ENCODE measurements around the gene TLK1. TPM values are rescaled to one million over a fixed set of nuclear protein-coding genes. Genes with fewer than 3 reads are reported as not detected.

TLK1 gene
- total and polyA plus RNA-seq, 12 donors: 5.8 to 41.8 (median 31.1) TPM

GRCh38 chr2:170966648-170967396 is 193.9 kb downstream of the TLK1 start:
- 80 to 82% methylated on average over 13 of the region's 13 CpGs for WGBS, 2 donors
- Histone ChIP-seq H3K9me3 (no peaks in the 10 kb centered on the region), H3K27me3 (no peaks in the 10 kb centered on the region), H3K27ac (no peak overlapping the region), H3K4me1 (peaks cover 0 to 6% (median 0%) of the 10 kb centered on the region in 9 donors), H3K4me3 (no peak overlapping the region), H3K36me3 (peaks cover 0 to 68% (median 53%) of the 10 kb centered on the region in 9 donors)
- peak in 1 of 9 donors; percentile 9 for TF ChIP-seq CTCF (IDR thresholded peaks at IDR 0.05)
- intact Hi-C loops (cut with DNase I): no loop called here
- no peak for DNase-seq
- peak in 2 of 8 donors; percentile 25 to 42 for ATAC-seq

- TF ChIP-seq CTCF (IDR thresholded peaks at IDR 0.05): no peak
- ATAC-seq (no peak), DNase-seq (no peak)
- no peak overlapping the region for H3K4me3 ChIP-seq
- H3K27me3 ChIP-seq: no peaks in the 10 kb centered on the region
- peaks cover 0 to 80% (median 59%) of the 10 kb centered on the region in 9 donors for H3K36me3 ChIP-seq
- no peaks in the 10 kb centered on the region for H3K9me3 ChIP-seq
- intact Hi-C loops (cut with DNase I): no loop called here
- H3K4me1 ChIP-seq: peaks cover 0 to 6% (median 0%) of the 10 kb centered on the region in 9 donors
- H3K27ac ChIP-seq: no peak overlapping the region
- WGBS, 2 donors: 77 to 82% methylated on average over 20 of the region's 20 CpGs
These were observed 195.1 kb downstream of the TLK1 start for GRCh38 chr2:170965446-170966225.

- 75 to 84% methylated on average over 5 of the region's 5 CpGs for WGBS, 2 donors
- Histone ChIP-seq H3K27ac (no peak overlapping the region), H3K4me1 (peaks cover 0 to 6% (median 0%) of the 10 kb centered on the region in 9 donors), H3K27me3 (no peaks in the 10 kb centered on the region), H3K36me3 (peaks cover 0 to 100% (median 59%) of the 10 kb centered on the region in 9 donors), H3K9me3 (no peaks in the 10 kb centered on the region), H3K4me3 (no peak overlapping the region)
- no peak for TF ChIP-seq CTCF (IDR thresholded peaks at IDR 0.05)
- DNase-seq: no peak
- intact Hi-C loops (cut with DNase I): loop anchor here in 1 of 10 donors (5.0 kb wide), 1 partner anchor 184 kb away; no protein-coding TSS in a partner anchor
- no peak for ATAC-seq
These were observed 197.3 kb downstream of the TLK1 start for GRCh38 chr2:170963386-170963785.

GRCh38 chr2:170953941-170954340 is 206.8 kb downstream of the TLK1 start:
- TF ChIP-seq CTCF (IDR thresholded peaks at IDR 0.05): no peak
- Histone ChIP-seq H3K36me3 (peaks cover 0 to 100% (median 79%) of the 10 kb centered on the region in 9 donors), H3K27me3 (no peaks in the 10 kb centered on the region), H3K9me3 (no peaks in the 10 kb centered on the region), H3K4me3 (no peak overlapping the region), H3K4me1 (peaks cover 0 to 16% (median 0%) of the 10 kb centered on the region in 9 donors), H3K27ac (no peak overlapping the region)
- 62 to 73% methylated on average over 4 of the region's 4 CpGs for WGBS, 2 donors
- no peak for ATAC-seq
- no peak for DNase-seq
- intact Hi-C loops (cut with DNase I): no loop called here

Data from heart right ventricle (tissue), 16 donors.